Neural crest cell (in vitro differentiated cells): Measurements from ENCODE around the gene IMPDH1. TPM values are rescaled to one million over a fixed set of nuclear protein-coding genes. Genes with fewer than 3 reads are reported as not detected.

Experiments
- DNase-seq: peaks from one replicate; pipeline ENCODE4 v3.0.0; 2021; ENCODE audit warnings: low read depth, mixed read lengths, low spot score
- H3K27ac Mint-ChIP-seq: one replicate; pipeline ENCODE4 v1.8.0; 2021; ENCODE audit warnings: mild to moderate bottlenecking, mixed read lengths; ENCODE audit not compliant: unreplicated experiment
- H3K27me3 Mint-ChIP-seq: 2 replicates; pipeline ENCODE4 v1.8.0; 2021; ENCODE audit warnings: low read depth, mild to moderate bottlenecking, mixed read lengths
- H3K36me3 Mint-ChIP-seq: 2 replicates; pipeline ENCODE4 v1.8.0; 2021; ENCODE audit warnings: low read depth, mild to moderate bottlenecking, mixed read lengths
- H3K4me1 Mint-ChIP-seq: 2 replicates; pipeline ENCODE4 v1.8.0; 2021; ENCODE audit warnings: mixed read lengths
- H3K4me3 Mint-ChIP-seq: one replicate; pipeline ENCODE4 v1.8.0; 2021; ENCODE audit warnings: mild to moderate bottlenecking, mixed read lengths
- H3K9me3 Mint-ChIP-seq: 2 replicates; pipeline ENCODE4 v1.8.0; 2021; ENCODE audit warnings: mixed read lengths
- total RNA-seq: library from RNA; stranded (reverse); gene quantifications from 2 replicates; pipeline ENCODE4 v1.2.1, GENCODE V29; 2021
- TF ChIP-seq, protein P1 (sequence below): fragments of 200-600 bp; sonication (generic); conservative IDR thresholded peaks from 2 replicates; pipeline ENCODE4 v1.5.0; 2021; ENCODE audit warnings: antibody characterized with exemption, mild to moderate bottlenecking

Gene IMPDH1
- total RNA-seq, 1 donor from 2014 or later, result 56.7 TPM

DNA sequence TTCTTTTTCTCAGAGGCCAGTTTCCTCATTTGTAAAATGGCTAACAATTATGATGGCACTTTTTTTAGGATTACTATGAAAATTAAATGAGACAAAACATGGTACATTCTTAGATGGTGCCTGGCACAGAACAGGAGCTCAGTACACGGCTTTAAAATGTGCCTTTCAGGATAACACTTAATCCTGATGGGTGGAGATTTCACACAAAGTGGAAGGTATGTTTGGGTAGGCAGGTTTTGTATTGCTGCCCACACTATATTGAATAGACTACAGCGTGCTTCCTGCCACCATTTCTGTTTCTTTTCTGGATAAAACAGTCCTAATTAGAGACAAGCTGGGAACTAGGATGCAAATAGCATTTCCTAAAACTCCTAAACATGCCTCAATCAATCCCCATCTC lies 22.0 kb upstream of the IMPDH1 start:
- TF ChIP-seq, protein P1, sequence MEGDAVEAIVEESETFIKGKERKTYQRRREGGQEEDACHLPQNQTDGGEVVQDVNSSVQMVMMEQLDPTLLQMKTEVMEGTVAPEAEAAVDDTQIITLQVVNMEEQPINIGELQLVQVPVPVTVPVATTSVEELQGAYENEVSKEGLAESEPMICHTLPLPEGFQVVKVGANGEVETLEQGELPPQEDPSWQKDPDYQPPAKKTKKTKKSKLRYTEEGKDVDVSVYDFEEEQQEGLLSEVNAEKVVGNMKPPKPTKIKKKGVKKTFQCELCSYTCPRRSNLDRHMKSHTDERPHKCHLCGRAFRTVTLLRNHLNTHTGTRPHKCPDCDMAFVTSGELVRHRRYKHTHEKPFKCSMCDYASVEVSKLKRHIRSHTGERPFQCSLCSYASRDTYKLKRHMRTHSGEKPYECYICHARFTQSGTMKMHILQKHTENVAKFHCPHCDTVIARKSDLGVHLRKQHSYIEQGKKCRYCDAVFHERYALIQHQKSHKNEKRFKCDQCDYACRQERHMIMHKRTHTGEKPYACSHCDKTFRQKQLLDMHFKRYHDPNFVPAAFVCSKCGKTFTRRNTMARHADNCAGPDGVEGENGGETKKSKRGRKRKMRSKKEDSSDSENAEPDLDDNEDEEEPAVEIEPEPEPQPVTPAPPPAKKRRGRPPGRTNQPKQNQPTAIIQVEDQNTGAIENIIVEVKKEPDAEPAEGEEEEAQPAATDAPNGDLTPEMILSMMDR, result no peak
- no peaks in the 10 kb centered on the region for H3K4me1 Mint-ChIP-seq
- no peak overlapping the region for H3K27ac Mint-ChIP-seq
- H3K9me3 Mint-ChIP-seq, result no peaks in the 10 kb centered on the region
- H3K4me3 Mint-ChIP-seq, result no peak overlapping the region
- DNase-seq, result no peak
- no peaks in the 10 kb centered on the region for H3K36me3 Mint-ChIP-seq
- peaks cover 19% of the 10 kb centered on the region for H3K27me3 Mint-ChIP-seq

DNA sequence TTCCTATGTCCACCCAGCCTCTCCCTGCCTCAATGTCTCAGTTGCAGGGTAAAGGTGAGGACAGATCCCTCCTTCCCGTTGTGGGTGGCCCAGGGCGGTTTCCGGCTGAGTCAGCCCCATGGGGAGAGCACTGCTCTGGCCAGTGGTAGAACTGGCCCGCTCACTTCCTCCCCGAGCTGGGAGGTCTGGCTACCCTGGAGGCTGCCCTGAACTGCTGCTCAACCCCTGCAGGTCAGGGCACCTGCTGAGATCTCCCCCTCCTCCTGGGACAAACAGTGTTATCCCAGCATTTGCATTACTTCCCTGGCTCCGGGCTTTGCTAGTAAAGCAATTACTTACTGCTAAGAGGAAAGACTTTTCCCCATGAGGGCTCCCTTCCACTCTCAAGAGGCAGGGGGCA lies 21.4 kb upstream of the IMPDH1 start:
- Mint-ChIP-seq H3K4me1 (no peaks in the 10 kb centered on the region), H3K27me3 (peaks cover 19% of the 10 kb centered on the region), H3K4me3 (no peak overlapping the region), H3K9me3 (no peaks in the 10 kb centered on the region), H3K27ac (no peak overlapping the region), H3K36me3 (no peaks in the 10 kb centered on the region)
- TF ChIP-seq, protein P1, result no peak
- DNase-seq, result no peak

DNA sequence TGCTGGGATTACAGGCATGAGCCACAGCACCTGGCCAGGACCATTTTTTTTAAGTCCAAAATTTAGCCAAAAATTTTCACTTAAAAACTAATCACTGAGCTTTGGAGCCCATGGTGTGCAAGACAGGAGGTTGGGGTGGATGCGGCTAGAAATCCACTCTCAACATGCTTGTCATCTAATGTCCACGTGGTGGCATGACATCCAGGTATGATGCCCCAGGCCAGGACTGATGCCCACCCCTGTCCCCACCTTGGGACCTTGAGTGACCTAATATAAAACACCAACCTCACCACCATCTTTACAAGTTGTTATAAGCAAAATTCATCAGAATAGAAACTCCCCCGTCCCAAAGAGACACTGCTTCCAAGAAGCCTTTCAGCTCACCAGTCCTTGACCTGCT lies 20.4 kb upstream of the IMPDH1 start:
- no peaks in the 10 kb centered on the region for H3K4me1 Mint-ChIP-seq

DNA sequence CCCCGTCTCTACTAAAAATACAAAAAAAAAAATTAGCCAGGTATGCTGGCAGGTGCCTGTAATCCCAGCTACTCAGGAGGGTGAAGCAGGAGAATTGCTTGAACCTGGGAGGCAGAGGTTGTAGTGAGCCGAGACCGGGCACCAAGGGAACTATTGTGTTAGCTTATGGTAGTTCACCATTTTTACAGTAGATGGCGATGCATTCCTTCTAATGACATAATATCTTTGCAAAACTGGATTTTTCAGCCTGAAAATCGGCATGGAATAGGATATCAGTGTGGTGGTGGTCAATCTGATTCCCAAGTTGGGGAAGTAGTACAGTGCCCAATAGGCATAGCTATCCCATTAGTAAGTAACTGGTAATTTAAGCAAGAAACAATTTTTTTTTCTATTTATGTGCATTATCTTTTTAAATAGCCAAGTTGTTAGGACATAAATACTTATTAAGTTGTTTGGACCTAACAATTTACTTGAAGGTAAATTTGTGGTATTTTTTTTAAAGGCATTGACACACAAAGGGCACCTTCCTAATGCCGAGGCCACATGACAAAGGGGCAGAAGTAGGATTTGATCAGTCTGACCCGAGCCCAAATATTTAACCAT lies 17.6 kb upstream of the IMPDH1 start:
- peak; percentile 35 for DNase-seq

More for the DNA sequence above, 20.4 kb upstream of the IMPDH1 start:
- no peak for DNase-seq
- no peak overlapping the region for H3K27ac Mint-ChIP-seq
- peaks cover 12% of the 10 kb centered on the region for H3K27me3 Mint-ChIP-seq
- TF ChIP-seq, protein P1, result peak; percentile 12
- no peak overlapping the region for H3K4me3 Mint-ChIP-seq
- H3K36me3 Mint-ChIP-seq, result no peaks in the 10 kb centered on the region
- H3K9me3 Mint-ChIP-seq, result no peaks in the 10 kb centered on the region

DNA sequence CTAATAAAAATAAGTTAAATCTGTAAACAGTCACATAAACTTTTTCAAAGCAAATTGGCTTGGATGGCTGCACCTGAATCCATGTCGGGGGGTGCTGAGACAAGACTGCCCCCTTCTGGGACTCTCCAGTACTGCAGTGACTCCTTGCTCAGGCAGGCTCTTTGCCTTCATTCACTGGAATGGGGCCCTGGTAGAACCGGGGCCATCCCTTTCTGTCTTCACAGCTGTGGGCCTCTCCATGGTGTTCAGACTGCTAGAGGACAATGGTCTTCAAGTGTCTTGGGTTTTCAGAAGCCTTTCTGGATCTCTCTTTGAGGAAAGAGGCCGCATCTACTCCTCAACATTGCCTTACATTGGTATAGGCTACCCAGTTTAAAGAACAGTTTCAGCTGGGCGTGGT lies 16.1 kb upstream of the IMPDH1 start:
- Mint-ChIP-seq H3K4me3 (no peak overlapping the region), H3K9me3 (no peaks in the 10 kb centered on the region), H3K36me3 (no peaks in the 10 kb centered on the region), H3K4me1 (no peaks in the 10 kb centered on the region), H3K27me3 (peaks cover 9% of the 10 kb centered on the region), H3K27ac (no peak overlapping the region)
- DNase-seq, result peak; percentile 86
- TF ChIP-seq, protein P1, result peak; percentile 87

More for the DNA sequence above, 17.6 kb upstream of the IMPDH1 start:
- no peaks in the 10 kb centered on the region for H3K9me3 Mint-ChIP-seq
- peaks cover 9% of the 10 kb centered on the region for H3K27me3 Mint-ChIP-seq
- no peak overlapping the region for H3K27ac Mint-ChIP-seq
- TF ChIP-seq, protein P1, result peak; percentile 86
- no peaks in the 10 kb centered on the region for H3K36me3 Mint-ChIP-seq
- H3K4me3 Mint-ChIP-seq, result no peak overlapping the region
- no peaks in the 10 kb centered on the region for H3K4me1 Mint-ChIP-seq
